Left renal cortex interstitium (tissue), 4 donors: ENCODE data around the gene TMEM238L. TPM values are rescaled to one million over a fixed set of nuclear protein-coding genes. Genes with fewer than 3 reads are reported as not detected.
"Not testable (repeated sequence)": the region's sequence is repeated elsewhere in the genome, so short reads cannot be mapped to it uniquely, and the experiment has no call there.

ENCODE experiments used
- DNase-seq, 4 donors: peaks; one replicate each; pipeline ENCODE4 v3.0.0-alpha.2; 2013; ENCODE audit warnings: low read depth in 4 of 4, low spot score in 2 of 4, missing footprints in 1 of 4
- polyA plus RNA-seq, 4 donors: library from polyadenylated mRNA; unstranded; fragments of 120-200 nt; gene quantifications; one replicate each; pipeline ENCODE4 v1.2.1, GENCODE V29; 2013; ENCODE audit not compliant: insufficient read length in 4 of 4

TMEM238L gene, protein sequence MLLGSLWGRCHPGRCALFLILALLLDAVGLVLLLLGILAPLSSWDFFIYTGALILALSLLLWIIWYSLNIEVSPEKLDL
- polyA plus RNA-seq = 1 to 10 TPM; 1.2 to 6.6 (median 4.2) TPM

DNA sequence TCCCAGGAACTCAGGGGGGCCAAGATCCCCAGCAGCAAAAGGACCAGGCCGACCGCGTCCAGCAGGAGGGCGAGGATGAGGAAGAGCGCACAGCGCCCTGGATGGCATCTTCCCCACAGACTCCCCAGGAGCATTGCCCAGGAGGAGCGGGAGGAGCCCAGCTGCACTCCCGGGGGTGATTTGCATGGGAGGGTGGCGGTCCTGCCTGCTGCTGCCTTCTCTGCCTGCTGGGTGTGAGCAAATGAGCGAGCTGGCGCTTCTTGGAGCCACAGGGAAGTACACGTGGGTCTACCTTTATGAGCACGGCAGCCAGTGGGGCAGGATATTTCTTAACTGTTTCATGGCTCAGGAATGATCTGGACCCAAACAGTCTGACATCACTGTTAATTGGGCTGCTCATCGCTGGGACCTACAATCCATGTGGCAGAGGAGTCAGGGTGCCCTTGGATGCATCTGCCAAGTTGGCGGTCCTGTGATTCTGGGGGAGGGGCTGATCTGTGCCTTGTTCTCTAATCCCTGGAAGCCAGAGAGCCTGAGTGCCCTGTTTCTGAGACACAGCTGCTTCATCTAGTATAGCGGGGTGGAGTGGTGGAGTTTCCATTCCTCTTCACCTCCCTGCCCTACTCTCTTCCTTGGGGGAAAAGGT is at the start of gene TMEM238L:
Gene TMEM238L (minus strand): TSS at position 270 of the 646 bp plus-strand sequence. CDS start 136 bp downstream, at position 134.
- DNase-seq = no peak

DNA sequence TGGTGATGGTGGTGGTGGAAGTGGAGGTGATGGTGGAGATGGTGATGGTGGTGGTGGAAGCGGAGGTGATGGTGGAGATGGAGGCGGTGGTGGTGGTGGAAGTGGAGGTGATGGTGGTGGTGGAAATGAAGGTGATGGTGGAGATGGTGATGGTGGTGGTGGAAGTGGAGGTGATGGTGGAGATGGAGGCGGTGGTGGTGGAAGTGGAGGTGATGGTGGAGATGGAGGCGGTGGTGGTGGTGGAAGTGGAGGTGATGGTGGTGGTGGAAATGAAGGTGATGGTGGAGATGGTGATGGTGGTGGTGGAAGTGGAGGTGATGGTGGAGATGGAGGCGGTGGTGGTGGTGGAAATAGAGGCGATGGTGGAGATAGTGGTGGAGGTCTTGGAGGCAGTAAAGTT is 42.7 kb upstream of the TMEM238L start:
- DNase-seq = not testable (repeated sequence)

DNA sequence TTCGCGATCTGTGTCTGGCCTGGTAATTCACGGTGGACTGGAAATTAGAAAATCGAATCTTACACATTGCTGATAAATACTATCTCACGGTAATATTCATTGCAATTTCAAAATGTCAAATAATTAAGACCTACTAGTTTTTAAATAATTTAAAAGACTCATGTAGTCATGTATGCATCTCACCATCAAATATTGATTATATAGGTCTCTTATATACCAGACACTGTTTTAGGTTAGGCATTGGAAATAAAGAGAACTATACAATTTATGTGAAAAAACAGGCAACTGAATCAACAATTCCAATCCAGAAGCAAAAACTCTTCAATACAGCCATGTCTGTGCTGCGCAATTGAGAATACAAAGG is 41.5 kb upstream of the TMEM238L start:
- DNase-seq = no peak

DNA sequence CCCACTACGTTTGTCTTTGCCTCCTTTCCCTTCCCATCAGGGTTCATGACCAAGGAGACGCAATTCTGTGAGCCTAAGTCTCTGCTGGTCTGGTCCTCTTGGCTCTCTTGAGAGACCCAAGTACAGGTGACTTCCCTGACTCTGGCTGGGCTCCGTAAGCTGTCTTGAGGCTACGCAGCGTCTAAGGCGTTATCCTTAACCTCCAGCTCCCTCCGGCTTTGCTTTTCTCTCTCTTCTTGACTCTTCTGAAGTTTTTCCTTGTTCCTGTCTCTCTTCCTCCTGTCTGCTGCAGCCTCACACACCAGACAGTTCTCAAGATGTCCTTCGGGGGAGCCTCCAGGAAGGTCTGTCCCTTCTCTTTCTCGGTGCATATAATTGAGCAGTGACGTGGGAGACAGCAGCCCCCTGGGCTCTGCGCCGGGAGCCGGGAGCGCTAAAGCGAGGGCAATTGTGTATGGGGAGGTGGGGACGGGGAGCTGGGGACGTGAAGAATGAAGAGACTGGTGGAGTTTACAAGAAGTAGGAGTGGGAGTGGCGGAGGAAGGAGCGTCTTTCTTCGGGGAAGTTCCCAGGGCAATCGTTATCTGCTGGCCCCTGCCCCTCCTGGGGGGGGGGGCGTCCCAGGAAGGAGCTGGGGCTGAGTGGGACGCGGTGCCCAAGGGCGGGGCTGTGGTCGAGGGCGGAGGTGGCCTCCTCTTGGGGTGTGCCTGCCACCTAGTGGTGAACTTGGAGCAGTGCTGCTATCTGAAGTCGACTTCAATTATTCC is 40.9 kb upstream of the TMEM238L start:
- peak; percentile 19 to 58 (median 41) for DNase-seq

DNA sequence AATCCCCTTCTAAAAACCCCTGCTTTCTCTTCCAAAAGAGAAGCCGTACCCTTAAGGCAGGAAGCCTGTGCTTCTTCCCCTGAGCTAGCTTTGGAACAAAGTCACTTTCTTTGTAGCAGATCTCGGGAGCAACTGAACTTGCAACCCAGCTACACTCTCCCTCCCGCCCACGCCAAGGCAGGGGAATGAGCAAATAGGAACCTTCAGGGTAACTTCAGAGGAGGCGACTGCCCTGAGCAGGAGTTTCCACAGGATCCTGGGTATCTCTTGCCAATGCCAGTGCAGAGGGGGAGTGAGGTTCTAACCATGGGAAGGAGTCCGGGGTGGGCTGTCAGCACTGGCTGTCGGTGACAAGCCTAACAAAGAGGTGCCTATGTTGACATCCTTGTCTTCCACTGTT is 39.9 kb upstream of the TMEM238L start:
- no peak for DNase-seq

DNA sequence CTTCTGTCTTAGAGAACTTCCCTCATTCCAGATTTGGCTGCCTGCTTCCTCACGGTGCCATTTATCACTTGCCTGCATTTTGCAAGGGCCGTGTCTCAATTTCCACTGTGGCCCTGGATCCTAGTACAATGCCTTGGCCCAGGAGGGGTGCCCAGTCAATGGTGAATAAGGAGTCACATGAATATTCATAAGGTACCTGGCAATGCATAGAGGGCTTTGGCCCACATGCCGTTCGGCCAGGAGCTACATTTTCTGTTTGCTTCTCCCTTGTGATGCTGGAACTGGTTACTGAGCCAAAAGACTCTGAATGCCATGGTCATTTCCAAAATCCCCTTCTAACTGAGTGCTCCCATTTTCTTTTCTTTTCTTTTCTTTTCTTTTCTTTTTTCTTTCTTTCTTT is 38.8 kb upstream of the TMEM238L start:
- DNase-seq = no peak

DNA sequence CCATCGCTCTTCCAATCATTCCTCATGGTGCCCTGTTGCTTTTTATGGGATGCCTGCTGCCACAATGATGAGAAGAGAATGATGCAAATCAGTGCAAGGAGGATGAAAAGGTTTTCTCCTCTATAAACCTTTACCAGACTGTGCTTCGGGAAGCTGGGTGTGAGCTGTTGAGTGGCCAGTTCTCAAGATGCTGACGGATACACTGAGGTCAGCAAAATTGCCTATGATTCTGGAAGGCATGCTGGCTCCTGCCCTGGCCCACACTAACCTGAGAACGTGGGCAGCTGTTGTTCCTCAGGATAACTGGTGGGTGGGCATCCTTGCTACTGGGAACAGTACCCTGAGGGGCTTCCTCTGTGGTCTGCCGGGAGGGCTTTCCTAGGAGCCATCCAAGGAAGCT is 34.8 kb upstream of the TMEM238L start:
- no peak for DNase-seq

DNA sequence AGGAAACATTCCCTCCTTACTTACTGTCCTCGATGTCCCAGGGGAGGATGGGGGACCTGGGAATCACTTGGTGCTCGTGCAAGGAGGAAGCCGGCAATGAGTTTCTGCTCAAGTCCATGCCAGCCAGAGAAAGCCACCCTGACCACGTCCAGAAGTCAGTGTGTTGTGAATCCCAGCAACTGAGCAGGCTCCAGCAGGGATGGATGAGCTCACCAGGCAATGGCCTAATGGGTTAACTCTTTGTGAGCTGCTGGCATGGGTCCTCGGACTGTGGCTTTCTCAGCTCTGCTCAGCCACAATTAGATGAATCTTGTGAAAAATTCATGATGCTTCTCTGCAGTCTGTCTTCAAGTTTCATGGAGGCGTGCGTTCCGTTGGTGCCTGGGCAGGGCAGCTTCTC is 34.0 kb upstream of the TMEM238L start, which contains the start of gene PIRT:
Gene PIRT (minus strand): TSS at position 167 of the 400 bp plus-strand sequence. CDS start 12,442 bp downstream, outside the sequence.
- no peak for DNase-seq

DNA sequence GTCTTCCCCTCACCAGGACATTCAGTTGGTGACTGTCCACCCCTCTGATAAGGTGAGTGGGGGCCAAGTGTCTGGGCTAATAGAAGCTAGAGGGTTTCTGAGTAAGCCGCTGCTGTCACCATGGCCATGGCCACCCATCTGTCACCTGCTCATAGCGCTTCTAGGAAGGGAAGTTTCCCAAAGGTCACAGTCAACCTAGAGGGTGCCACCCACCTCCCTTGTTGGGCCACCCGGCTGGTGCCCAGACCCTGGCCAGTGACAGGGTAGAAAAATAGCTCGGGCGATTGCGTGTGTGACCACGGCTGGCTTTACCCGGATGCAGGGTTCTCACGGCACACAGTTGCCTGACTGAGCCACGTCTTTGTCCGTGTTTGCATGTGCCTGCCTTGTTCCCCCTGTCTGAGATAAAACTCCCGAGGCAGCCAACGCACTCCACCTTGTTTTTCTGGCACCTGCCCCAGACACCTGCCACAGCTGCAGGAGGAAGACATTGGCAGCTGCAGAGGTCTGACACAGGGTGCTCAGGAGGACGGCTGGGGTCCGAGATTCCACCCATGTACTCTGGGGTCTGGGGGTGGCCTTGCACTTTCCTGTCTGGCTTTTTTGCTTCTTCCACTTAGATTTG is 33.2 kb upstream of the TMEM238L start:
- no peak for DNase-seq

DNA sequence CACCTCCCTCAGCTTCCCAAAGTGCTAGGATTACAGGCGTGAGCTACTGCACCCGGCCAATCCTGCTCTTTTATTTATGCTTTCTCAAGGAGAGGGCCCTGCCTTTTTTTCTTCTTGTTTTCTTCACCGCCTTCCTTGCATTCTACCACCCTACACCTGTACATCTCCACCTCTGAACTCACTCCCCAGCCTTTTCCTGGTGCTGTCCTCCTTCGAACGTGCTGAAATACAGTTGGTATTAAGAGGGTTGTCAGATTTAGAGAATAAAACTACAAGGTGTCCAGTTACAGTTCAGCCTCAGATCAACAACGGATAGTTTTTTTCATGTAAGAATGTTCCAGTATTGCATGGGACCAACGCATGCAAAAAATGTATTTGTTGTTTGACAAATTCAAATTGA is 32.2 kb upstream of the TMEM238L start:
- no peak for DNase-seq

DNA sequence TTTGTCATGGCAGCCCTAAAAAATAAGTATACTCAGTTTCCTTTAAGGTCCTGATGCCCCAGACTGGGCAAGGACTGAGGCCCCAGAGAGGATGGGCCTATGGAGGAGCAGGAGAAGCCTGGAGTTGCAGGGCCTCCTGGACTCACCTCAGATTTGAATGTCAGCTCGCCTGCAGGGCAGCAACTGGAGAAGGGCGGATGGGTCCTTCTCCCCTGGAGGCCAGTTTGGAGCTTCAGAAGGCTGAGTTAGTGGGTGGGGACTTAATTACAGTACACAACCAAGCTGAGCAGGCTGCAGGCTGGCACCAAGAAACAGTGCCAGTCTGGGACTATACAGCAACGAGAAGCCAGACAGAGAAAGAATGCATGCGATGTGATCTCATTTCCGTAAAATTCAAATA is 27.8 kb upstream of the TMEM238L start:
- no peak for DNase-seq

DNA sequence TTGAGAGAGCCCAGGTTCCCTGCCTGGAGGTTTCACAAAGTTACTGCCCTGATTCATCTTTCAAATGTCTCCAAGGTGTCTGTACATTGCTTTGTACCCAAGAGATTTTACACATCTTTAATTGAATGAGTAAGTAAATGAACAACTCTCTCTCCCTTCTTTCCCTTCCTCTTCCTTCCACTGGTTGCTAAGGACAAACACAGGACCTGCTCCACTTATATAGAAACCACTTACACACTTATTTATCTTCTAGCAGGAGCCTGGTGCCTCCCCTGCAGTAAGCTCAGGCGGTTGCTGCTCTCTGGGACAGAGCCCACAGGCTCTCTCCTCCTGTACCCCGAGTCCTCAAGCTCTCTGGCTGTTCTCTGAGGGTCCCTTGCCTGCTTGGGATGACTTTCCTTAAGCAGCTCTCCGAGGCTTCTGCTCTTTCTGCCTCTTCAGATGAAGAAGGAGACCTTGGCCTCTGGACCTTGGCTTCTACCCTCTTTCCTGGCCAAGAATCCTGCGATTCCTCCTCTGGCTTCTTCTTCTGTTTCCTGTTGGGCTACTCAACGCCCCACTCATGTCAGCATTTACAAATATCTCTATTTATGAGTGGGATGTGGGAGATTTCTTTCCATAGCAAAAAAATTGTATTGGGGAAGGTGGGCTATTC is 24.1 kb upstream of the TMEM238L start:
- no peak for DNase-seq

DNA sequence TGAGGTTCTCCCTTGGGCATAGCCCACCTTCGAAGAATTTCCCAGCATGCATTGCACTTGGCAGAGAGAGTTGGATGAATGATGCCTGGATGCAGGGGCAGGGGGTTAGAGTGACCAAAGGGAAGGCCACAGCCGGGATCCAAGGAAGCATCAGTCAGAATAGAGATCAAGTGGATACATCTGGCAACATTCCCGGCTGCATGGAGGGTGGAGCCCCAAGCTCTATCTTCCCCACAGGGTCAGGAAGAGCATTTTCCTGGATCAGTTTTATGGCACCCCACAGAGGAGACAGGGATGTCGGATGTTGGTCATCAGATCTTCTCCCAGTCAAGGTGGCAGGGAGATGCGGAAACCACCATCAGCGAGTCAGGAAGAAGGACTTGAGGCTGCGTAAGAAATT is 21.0 kb upstream of the TMEM238L start:
- DNase-seq = no peak

DNA sequence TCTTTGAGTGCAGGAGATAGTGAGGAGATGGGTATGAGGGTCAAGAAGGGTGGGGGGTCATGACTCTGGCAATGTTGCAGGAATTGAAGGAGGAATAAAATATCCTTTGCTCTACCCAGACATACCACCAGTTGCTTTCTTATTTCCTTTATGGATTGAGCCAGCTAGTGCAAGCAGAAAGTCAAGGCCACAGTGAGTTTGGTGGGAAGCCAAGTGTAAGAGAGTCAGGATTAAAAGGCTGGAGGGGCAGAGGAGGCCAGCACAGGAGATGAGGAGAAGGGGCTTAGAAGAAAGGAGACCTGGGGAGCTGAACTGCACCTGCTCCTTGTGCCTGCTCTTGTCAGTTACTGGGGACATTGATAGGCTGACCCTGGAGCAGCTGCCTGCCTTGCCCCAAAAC is 17.9 kb upstream of the TMEM238L start:
- DNase-seq = no peak

DNA sequence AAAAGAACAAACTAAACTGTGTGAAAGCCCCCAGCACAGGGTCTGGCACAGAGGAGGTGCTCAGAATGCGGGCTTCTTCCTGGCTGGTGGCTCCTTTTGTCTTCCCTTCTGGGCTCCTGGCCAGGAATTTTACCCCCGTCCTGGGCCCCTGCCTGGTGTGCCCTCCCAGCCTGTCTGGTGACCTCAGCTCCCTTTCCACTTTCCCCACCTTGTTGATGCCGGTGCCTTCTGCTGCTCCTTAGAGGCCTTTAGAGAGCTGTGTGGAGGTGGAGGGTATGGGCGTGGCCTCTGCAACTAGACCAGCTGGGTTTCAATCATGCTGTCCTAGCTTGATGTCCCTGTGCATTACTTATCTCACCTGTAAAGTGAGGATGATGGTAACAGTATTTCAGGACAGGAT is 17.2 kb upstream of the TMEM238L start:
- no peak for DNase-seq

DNA sequence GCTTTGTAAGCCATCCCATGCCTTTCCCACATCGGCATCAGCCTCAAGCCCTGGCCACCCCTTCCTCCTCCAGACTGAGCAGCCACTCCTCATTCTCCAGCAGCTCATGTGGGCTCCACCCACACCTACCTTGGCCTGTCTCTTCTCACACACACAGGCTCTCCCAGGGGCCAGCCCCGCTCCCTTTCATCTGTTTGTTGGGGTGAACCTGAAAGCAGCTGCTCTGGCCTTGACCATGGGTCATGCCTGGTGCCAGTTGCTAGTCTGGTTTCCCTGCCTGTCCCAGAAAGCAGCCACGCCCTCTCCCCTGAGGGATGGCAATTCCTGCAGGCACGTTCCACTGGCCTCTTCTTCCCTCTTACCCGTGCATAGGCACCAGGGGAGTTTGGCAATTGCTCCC is 11.4 kb upstream of the TMEM238L start:
- no peak for DNase-seq

DNA sequence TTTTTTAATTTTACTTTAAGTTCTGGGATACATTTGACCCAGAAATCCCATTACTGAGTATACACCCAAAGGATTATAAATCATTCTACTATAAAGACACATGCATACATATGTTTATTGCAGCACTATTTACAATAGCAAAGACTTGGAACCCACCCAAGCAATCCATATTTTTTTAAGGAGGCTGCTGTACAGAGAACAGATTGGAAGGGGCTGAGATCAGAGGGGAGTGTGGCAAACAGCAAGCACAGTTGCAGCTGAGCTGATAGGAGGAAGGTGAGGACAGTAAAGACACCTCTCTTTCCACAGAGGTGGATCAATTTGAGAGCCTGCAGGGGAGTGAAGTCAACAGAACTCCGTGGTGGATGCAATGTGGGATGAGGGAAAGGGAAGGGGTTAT is 10.2 kb upstream of the TMEM238L start:
- no peak for DNase-seq

DNA sequence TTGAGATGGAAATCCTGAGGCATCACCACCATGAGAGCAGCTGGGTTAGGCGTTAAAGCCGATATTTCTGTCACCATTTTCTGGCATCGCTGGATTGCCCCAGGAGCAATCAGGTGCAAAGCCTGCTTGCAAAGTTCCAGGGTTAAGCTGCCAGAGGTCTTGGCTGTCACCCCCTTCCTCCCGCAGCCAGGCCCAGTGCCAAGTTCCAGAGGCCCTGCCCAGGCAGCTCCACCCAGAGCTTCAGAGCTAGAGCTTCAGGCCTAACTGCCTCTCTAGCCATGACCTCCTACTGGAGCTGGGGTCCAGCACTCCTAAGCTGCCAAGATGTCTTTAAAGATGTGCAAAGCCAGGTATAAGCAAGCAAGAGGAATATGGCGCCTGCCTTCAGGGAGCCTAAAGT is 8.8 kb upstream of the TMEM238L start:
- DNase-seq = no peak

DNA sequence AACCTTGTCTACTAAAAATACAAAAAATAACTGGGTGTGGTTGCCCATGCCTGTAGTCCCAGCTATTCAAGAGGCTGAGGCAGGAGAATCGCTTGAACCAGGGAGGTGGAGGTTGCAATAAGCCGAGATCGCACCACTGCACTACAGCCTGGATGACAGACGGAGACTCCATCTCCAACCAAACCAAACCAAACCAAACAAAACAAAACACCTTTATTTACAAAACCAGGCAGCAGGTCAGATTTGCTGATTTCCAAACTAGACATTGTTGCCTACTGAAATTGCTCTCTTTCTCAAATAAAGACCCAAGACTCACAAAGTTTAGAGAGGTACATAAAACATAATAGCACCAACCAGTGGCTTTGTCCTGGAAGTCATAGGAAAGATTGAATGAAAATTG is 5.7 kb upstream of the TMEM238L start:
- DNase-seq = no peak

DNA sequence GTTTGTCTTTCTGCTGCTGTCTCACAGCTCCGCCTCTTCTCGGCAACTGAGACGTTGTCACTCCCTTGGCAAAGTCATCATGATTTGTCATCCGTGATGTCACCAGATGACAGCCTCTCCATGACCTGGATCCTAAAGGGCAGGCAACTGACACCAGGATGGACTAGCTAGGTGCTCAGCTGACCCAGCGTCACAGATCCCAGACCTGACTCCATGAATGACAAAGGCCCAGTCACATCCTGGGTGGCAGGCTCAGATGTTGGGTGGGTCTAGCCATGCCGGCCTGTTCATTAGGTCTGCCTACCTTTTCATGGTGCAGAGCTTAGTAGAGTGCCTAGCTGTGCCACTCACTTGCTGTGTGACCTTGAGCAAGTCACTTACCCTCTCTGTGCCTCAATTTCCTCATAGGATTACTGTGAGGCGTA is 3.8 kb upstream of the TMEM238L start:
- DNase-seq = no peak
